Vagina (tissue), 2 donors: ENCODE measurements around the gene RBM15B. TPM values are rescaled to one million over a fixed set of nuclear protein-coding genes. Genes with fewer than 3 reads are reported as not detected.
"Not testable (repeated sequence)": the region's sequence is repeated elsewhere in the genome, so short reads cannot be mapped to it uniquely, and the experiment has no call there.

Experiments
- DNase-seq, 2 donors: peaks; one replicate each; pipeline ENCODE4 v3.0.0-alpha.2; 2017; ENCODE audit errors: extremely low spot score in 2 of 2
- H3K27ac ChIP-seq: fragments of 200-600 bp; sonication (generic); one replicate; pipeline ENCODE4 v1.5.1; 2019
- H3K27me3 ChIP-seq: fragments of 200-600 bp; sonication (generic); one replicate; pipeline ENCODE4 v1.5.1; 2019
- H3K36me3 ChIP-seq, 2 donors: fragments of 200-600 bp; sonication (generic); one replicate each; pipeline ENCODE4 v1.5.1; 2017 to 2019
- H3K4me1 ChIP-seq: fragments of 200-600 bp; sonication (generic); one replicate; pipeline ENCODE4 v1.5.1; 2019
- H3K4me3 ChIP-seq, 2 donors: fragments of 200-600 bp; sonication (generic); 1 replicate in 1 of 2; 2 replicates in 1 of 2; pipeline ENCODE4 v1.5.1; 2016 to 2019
- H3K9me3 ChIP-seq: fragments of 200-600 bp; sonication (generic); one replicate; pipeline ENCODE4 v1.5.1; 2019
- POLR2A ChIP-seq, 2 donors: fragments of 450-650 bp; IDR thresholded peaks; one replicate each; pipeline ENCODE4 v1.6.1; 2017; ENCODE audit warnings: antibody characterized with exemption in 2 of 2, mild to moderate bottlenecking in 2 of 2, moderate library complexity in 2 of 2
- POLR2AphosphoS5 ChIP-seq, 2 donors: sonication (generic); formaldehyde crosslinking; IDR thresholded peaks; one replicate each; pipeline ENCODE4 v1.9.0; 2017; ENCODE audit warnings: antibody characterized with exemption in 2 of 2, mild to moderate bottlenecking in 2 of 2, low read depth in 1 of 2; ENCODE audit not compliant: insufficient read depth in 1 of 2
- intact Hi-C: fragments of 100-400 bp; cut with DNase I; formaldehyde crosslinking; loops from one replicate; pipeline ENCODE4 v1.15.1; 2023
- total RNA-seq: library from RNA; depleted of rRNA; stranded (reverse); fragments of >200 nt; gene quantifications from one replicate; pipeline ENCODE4 v1.2.3, GENCODE V29; 2016
- TF ChIP-seq, protein P1 (sequence below), 3 experiments: fragments of 450-650 bp in 2 of 3; fragments of 200-600 bp in 1 of 3; sonication (generic) in 1 of 3; IDR thresholded peaks; one replicate each; pipeline ENCODE4 v1.5.1; 2017 to 2019; ENCODE audit warnings: antibody characterized with exemption in 3 of 3, mild to moderate bottlenecking in 2 of 3, moderate library complexity in 2 of 3

Gene RBM15B
- total RNA-seq, 1 donor from 2014 or later: 20.6 TPM

DNA sequence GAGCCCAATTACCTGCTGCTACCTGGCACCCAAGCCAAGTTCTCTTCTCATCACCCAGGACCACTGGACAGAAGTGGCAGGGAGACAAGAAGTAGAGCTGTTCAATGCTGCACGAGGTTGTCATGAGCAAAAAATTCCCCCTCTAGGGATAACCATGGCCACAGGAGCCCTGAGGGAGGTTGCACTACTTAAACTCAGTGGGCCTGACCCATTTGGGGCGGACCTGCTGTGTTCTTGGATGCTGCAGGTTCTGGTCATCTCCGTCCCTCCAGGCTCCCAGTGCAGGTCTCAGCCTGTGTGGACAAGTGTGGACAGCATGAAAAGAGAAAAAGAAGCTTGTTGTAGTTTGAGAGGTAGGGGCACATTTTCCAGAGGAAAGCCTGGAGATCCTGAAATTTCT, 32.1 kb upstream of the RBM15B start:
- TF ChIP-seq, protein P1, sequence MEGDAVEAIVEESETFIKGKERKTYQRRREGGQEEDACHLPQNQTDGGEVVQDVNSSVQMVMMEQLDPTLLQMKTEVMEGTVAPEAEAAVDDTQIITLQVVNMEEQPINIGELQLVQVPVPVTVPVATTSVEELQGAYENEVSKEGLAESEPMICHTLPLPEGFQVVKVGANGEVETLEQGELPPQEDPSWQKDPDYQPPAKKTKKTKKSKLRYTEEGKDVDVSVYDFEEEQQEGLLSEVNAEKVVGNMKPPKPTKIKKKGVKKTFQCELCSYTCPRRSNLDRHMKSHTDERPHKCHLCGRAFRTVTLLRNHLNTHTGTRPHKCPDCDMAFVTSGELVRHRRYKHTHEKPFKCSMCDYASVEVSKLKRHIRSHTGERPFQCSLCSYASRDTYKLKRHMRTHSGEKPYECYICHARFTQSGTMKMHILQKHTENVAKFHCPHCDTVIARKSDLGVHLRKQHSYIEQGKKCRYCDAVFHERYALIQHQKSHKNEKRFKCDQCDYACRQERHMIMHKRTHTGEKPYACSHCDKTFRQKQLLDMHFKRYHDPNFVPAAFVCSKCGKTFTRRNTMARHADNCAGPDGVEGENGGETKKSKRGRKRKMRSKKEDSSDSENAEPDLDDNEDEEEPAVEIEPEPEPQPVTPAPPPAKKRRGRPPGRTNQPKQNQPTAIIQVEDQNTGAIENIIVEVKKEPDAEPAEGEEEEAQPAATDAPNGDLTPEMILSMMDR (IDR thresholded peaks at IDR 0.05): no peak
- TF ChIP-seq POLR2AphosphoS5 (IDR thresholded peaks at IDR 0.05; ENCODE audit: insufficient read depth in 1 of 2, low read depth in 1 of 2) (no peak), POLR2A (IDR thresholded peaks at IDR 0.05) (no peak)
- Histone ChIP-seq H3K36me3 (no peaks in the 10 kb centered on the region), H3K9me3 (no peaks in the 10 kb centered on the region), H3K27me3 (no peaks in the 10 kb centered on the region), H3K4me1 (no peaks in the 10 kb centered on the region), H3K4me3 (no peak overlapping the region), H3K27ac (no peak overlapping the region)
- intact Hi-C loops: no loop called here
- no peak for DNase-seq

DNA sequence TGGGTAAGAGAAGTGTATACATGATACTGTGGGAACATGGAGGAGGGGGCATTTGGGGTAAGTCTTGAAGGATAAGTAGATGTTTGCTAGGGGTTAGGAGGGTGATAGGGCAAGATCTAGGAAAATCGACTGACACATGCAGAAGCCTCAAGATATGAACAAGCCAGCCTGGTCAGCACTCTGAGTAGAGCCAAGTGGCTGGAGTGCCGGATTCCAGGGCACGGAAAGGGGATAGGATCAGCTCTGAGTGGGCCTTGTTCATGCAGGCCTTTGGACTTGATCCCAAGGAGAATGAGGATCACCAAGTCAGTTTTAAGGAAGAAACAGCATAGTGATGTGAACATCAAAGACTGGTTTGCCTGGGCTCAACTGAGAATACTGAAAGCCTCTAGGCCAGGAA, 30.3 kb upstream of the RBM15B start:
- H3K4me1 ChIP-seq: no peaks in the 10 kb centered on the region
- H3K4me3 ChIP-seq: no peak overlapping the region
- no peak overlapping the region for H3K27ac ChIP-seq
- TF ChIP-seq POLR2AphosphoS5 (IDR thresholded peaks at IDR 0.05; ENCODE audit: insufficient read depth in 1 of 2, low read depth in 1 of 2) (no peak), POLR2A (IDR thresholded peaks at IDR 0.05) (no peak)
- TF ChIP-seq, protein P1 (IDR thresholded peaks at IDR 0.05): no peak
- no peaks in the 10 kb centered on the region for H3K36me3 ChIP-seq
- no peaks in the 10 kb centered on the region for H3K27me3 ChIP-seq
- H3K9me3 ChIP-seq: no peaks in the 10 kb centered on the region
- no peak for DNase-seq
- intact Hi-C loops: no loop called here

DNA sequence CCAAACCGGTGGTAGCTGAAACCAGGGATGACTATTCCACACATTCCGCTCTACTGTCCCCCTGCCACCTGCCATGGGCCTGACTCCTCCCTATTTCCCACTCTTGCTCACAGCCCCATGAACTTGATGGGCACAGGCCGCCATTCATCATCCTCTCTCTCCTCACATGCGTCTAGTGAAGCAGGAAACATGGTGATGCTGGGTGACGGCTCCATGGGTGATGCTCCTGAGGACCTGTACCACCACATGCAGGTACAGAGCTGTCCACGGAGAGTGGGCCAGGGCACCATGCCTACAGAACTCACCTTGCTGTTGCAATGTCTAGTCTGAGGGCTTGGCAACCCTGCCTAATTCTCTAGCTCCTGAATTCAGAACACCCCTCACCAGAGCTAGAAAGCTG, 29.3 kb upstream of the RBM15B start:
- no peak for DNase-seq
- no peaks in the 10 kb centered on the region for H3K9me3 ChIP-seq
- H3K27me3 ChIP-seq: no peaks in the 10 kb centered on the region
- no peak overlapping the region for H3K27ac ChIP-seq
- intact Hi-C loops: no loop called here
- H3K4me3 ChIP-seq: no peak overlapping the region
- no peaks in the 10 kb centered on the region for H3K4me1 ChIP-seq
- H3K36me3 ChIP-seq: no peaks in the 10 kb centered on the region
- TF ChIP-seq POLR2A (IDR thresholded peaks at IDR 0.05): no peak
- no peak for TF ChIP-seq POLR2AphosphoS5 (IDR thresholded peaks at IDR 0.05; ENCODE audit: insufficient read depth in 1 of 2, low read depth in 1 of 2)
- TF ChIP-seq, protein P1 (IDR thresholded peaks at IDR 0.05): no peak

DNA sequence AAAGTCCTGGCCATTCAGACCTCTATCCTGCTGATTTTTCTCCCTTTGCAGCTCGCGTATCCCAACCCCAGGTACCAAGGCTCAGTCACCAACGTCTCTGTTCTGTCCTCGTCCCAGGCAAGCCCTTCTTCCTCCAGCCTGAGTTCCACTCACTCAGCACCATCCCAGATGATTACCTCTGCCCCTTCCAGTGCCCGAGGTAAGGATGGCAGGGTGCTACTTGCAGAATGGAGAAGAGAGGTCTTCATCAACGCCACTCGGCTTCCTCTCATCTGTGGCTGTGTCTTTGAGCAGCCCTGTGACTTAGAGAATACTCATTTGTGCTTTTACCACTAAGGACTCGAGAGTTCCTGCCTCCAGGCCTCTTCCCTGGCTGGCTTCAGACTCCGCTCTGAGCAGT, 28.6 kb upstream of the RBM15B start:
- no peaks in the 10 kb centered on the region for H3K36me3 ChIP-seq
- H3K27ac ChIP-seq: no peak overlapping the region
- no peak overlapping the region for H3K4me3 ChIP-seq
- intact Hi-C loops: no loop called here
- H3K4me1 ChIP-seq: no peaks in the 10 kb centered on the region
- no peak for TF ChIP-seq POLR2A (IDR thresholded peaks at IDR 0.05)
- TF ChIP-seq, protein P1 (IDR thresholded peaks at IDR 0.05): no peak
- no peak for TF ChIP-seq POLR2AphosphoS5 (IDR thresholded peaks at IDR 0.05; ENCODE audit: insufficient read depth in 1 of 2, low read depth in 1 of 2)
- H3K27me3 ChIP-seq: no peaks in the 10 kb centered on the region
- no peak for DNase-seq
- H3K9me3 ChIP-seq: no peaks in the 10 kb centered on the region

DNA sequence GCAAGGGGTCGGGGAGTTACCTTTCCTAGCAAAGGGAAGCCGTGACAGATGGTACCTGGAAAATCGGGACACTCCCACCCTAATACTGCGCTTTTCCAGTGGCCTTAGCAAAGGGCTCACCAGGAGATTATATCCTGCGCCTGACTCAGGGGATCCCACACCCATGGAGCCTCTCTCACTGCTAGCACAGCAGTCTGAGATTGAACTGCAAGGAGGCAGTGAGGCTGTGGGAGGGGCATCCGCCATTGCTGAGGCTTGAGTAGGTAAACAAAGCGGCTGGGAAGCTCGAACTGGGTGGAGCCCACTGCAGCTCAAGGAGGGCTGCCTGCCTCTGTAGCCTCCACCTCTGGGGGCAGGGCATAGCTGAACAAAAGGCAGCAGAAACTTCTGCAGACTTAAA, 22.8 kb upstream of the RBM15B start:
- H3K36me3 ChIP-seq, H3K4me1 ChIP-seq, H3K4me3 ChIP-seq, H3K27ac ChIP-seq, H3K9me3 ChIP-seq, H3K27me3 ChIP-seq, intact Hi-C loops, DNase-seq: not testable (repeated sequence)
